GM10266 (cell line): ENCODE data around the gene ZNF43.
"Not testable (repeated sequence)": the region's sequence is repeated elsewhere in the genome, so short reads cannot be mapped to it uniquely, and the experiment has no call there.

Experiments used
- DNase-seq: peaks from one replicate; pipeline ENCODE4 v3.0.0; 2012; ENCODE audit errors: extremely low spot score
- CTCF ChIP-seq: IDR thresholded peaks from 2 replicates; pipeline ENCODE4 v1.5.1; 2012; ENCODE audit warnings: mild to moderate bottlenecking, low read depth; ENCODE audit not compliant: control insufficient read depth, insufficient read depth; ENCODE audit errors: missing control alignments

ZNF43 gene

GRCh38 chr19:21835810-21836444 is at the start of gene ZNF43:
Gene ZNF43, minus strand, starts transcription at chr19:21836182. Its CDS starts 144 bp downstream, at chr19:21836038.
- DNase-seq: no peak

GRCh38 chr19:21885516-21885915 is 49.5 kb upstream of the ZNF43 start:
- not testable (repeated sequence) for DNase-seq

More at GRCh38 chr19:21835810-21836444, at the start of gene ZNF43:
- TF ChIP-seq CTCF: no peak

DNA sequence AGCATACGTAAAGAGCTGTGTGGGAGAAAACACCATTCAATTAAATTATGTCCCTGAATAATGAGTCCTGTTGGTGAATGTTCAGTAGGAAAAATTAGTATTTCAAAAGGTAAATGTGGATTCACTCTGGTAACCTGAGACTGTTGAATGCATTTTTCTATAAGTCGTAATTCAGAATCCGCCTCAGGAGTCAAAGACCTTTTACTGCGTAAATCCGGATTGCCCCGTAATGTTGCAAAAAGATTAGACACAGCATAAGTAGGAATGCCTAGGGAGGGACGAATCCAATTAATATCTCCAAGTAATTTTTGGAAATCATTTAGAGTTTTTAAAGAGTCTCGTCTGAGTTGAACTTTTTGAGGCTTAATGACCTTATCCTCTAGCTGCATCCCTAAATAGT is 48.8 kb upstream of the ZNF43 start:
- not testable (repeated sequence) for DNase-seq

DNA sequence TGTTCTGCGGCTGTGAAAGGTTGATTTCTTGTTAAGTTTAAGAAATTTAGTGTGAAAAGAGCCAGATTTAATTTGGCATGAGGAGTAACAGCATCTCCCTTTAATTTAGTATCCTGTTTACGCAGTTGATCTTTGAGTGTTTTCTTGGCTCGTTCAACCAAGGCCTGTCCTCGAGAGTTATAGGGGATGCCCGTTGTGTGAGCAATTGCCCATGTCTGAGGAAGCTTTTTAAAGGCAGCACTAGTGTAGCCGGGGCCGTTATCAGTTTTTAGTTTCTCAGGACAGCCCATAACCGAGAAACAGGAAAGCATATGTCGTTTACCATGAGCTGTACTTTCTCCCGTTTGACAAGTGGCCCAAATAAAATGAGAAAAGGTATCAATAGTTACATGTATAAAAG is 47.5 kb upstream of the ZNF43 start:
- no peak for TF ChIP-seq CTCF
- DNase-seq: no peak

GRCh38 chr19:21880761-21881160 is 44.8 kb upstream of the ZNF43 start:
- not testable (repeated sequence) for DNase-seq

DNA sequence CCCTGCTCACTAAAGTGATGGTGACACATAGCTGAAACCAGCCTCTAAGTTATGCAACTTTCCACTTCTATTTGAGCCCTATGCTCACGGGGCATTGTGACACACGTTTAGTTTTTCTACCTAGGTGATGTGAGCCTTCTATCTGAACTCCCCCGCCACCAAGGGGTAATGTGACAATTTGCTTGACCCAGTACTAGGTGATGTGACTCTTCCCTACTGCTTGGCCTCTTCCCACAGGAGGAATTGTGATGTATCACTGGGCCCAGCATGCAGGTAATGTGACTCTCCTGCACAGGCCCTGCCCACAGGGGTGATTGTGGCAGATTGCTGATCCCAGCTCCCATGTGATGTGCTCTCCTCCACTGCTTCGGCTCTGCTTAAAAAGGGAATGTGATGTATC is 42.7 kb upstream of the ZNF43 start:
- DNase-seq: no peak
- TF ChIP-seq CTCF: no peak

- no peak for DNase-seq
- no peak for TF ChIP-seq CTCF
These were observed 42.0 kb upstream of the ZNF43 start for GRCh38 chr19:21877976-21878375.

DNA sequence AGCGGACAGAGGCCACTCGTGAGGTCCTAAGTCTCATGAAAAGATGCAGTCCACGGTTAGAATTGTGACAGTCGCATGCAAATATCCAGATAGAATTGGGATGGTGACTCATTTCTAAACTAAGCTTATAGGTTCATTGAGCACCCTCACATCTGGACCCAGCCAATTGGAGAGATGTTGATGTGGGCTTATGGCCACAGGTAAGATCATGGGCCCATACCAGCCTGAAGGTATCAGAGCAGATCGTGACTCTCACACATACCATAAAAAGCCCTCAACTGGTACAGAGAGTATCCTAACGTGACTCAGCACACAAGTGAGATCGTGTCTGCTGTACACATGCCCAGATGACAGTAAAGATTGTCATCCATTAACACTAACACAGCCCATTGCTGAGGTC is 40.6 kb upstream of the ZNF43 start:
- not testable (repeated sequence) for DNase-seq

GRCh38 chr19:21856773-21857514 is 21.0 kb upstream of the ZNF43 start:
- TF ChIP-seq CTCF: no peak
- DNase-seq: no peak
